ENCODE data around the gene OPRL1.
"Not testable (repeated sequence)": the region's sequence is repeated elsewhere in the genome, so short reads cannot be mapped to it uniquely, and the experiment has no call there.

The OPRL1 gene

DNA sequence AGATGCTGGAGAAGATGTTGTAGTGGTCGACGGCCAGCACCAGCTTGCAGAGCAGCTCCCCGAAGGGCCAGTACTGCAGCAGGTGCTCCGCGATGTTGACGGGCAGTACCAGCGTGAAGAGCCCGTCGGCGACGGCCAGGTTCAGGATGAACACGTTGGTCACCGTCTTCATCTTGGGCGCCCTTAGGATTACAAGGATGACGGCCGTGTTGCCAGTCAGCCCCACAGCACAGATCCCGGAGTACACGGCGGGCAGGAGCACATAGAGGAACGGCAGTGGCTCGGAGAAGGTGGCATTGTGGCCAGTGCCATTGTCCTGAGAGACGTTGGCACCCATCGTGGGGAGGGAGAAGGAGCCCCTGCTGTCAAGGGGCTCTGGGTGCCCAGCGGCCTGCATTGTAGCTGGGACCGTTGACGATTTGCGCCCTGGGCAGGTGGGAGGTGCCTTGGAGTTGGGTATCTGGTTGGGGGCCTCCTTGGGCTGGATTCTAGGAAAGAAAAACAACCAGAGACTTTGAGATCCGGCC, 26.6 kb downstream of the OPRL1 start:
- DNase-seq: no peak

DNA sequence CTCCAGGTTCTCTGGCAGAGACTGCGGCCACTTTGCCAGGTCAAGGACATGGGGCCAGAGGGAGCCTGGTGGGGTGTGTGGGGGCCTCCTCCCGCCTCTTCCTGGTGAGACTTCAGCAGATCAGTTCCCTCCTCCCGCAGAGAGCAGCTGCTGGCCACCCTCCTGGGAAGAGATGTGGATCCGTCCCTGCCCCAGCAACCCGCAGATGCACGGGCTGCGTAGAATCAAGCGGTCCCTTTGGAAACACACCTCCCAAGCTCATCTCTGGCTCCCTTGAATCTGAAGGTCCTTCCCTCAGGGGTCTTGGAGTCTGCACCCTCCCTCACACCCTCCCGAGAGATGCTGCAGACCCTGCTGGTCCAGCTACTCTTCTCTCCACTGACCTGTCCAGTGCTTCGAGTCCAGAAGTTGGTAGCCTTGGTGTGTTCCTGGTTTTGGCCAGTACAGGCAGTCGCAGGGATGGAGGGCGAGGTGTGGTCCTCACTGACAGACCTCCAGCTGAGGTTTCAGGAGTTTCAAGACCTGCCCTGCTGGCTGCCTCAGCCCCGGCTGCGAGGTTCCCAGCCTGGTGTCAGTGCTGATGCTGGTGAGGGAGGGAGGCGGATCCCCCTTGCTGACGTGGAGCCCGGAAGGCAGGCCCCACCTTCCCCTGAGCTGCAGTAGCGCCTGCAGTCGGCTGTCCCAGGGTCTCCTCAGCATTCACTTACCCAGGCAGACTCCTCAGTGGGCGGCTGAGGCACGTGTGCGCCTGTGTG, 27.3 kb downstream of the OPRL1 start, which contains the start of gene NPBWR2:
NPBWR2 (minus strand) TSS at position 585 of the 755 bp plus-strand sequence. CDS start 734 bp downstream, outside the sequence.
- no peak for DNase-seq

DNA sequence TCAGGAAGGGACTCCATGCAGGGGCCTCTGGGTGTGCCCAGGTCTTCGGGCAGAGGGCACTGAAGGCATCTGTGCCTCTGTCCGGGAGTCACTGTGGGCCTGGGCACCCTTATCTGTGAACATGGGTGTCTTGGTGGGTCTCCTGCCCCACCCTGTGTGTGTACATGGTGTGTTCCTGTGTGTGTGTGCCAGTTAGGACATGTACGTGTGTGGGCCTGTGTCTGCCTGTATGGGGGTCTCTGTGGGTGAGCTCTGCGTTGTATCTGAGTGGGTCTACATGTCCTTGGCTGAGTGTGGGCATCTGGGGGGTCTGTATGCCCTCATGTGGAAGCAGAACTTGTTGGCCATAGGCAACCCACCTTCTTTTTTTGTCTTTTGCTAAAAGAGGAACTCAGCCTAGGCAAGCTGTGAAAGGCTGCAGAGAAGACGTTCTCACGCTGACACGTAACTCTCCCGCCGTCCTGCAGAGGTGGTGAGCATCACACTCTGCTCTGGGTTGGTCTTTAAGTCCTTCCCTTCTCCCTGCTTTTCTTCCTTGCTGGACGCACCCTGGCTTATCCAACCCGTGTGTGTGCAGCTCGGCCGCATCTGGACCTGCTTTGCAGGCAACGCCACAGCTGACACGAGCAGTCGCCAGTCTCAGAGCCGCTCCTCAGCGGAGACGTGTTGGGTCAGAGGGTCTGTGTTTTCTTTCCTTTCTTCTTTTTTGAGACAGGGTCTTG, 28.0 kb downstream of the OPRL1 start:
- no peak for DNase-seq

DNA sequence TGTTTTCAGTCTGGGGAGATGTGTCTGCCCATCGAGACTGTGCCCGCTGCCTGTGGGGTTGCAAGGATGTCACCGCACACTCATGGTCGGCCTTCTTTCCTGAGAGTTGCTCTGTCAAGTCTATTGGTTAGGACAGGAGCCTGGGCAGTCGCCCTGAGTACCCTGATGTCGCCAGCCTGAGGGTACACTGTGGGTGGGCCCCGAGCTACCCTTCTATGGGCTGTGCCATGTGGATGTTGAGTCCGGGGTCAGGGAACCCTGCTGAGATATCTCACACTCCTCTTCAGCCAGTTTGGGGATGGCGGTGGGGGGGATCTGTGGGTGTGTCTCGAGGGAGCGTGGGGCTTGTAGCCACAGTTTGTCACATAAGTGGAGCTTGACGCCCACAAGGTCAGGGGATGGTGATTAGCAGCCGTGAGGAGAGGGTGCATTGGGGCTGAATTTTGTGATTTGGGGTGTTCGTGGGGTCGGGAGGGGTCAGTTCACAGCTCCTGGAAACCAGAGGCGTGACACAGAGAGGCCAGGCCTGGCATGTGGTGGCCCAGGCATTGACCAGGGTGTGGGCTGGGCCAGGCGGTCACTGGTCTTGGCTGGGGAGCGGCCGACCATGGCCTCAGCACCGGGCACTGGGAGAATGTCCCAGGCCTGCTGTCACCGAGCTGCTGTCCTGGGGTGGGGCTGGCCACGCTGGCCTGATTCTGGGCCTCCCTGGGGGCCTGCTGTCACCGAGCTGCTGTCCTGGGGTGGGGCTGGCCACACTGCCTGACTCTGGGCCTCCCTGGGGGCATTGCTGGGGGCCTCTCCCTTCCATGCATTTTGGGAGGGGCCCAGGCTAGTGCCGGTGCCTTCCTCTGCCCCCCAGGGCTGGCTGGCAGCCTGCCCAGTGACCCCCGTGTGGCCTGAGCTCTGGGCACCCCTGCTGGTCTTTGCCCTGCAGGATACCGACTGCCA, 29.1 kb downstream of the OPRL1 start:
- DNase-seq: no peak

DNA sequence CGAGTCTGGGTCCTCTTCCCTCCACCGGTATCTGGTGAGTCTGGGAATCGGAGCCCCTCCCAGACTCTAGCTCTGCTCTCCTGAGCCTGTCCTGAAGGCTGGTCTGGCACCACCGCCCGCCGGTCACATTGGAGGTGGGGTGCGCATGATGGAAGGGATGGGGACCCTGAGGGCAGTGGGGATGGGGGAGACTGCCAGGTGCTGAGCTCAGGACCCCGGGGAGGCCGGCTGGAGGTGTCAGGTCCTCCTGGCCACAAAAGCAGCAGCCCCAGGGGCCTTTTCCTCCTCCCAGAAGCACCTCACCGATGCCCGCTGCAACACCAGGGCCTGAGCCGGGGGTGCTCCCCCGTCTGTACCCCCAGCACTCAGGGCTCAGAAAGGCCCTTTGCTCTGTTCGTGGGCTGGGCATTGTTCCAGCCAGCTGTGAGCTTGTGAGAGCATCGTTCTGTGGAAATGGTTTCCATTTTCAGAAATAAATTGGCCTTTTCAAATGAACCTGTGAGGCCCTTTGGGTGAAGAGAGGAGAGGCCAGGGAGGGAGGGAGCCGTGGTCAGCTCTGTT, 30.0 kb downstream of the OPRL1 start:
- DNase-seq: no peak

DNA sequence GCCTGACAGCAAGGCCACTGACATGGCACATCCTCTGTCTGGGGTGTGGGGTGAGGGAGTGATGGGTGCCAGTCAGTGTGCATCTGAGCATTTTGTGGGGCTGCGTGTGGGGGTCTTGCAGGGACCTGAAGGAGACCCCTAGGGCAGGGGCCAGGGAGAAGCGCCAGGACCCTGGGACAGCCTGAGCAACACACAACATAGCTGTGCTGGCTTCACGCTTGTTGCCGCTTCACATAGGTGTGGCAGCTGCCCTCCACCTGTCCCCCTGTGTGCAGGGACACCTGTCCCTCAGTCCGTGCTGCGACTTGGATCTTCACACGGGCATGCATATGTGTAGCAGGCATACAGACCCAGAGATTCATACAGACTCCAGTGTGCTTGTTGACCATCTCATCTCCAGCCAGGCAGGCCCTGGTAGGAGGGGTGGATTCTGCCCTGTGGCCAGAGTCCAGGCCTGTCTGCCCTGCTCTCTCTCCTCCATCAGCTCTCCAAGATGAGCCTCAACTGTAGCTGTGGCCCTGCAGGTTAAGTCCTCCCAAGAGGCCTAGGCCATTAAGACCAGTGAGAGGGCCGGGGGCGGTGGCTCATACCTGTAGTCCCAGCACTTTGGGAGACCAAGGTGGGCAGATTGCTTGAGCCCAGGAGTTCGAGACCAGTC, 30.7 kb downstream of the OPRL1 start:
- DNase-seq: no peak

DNA sequence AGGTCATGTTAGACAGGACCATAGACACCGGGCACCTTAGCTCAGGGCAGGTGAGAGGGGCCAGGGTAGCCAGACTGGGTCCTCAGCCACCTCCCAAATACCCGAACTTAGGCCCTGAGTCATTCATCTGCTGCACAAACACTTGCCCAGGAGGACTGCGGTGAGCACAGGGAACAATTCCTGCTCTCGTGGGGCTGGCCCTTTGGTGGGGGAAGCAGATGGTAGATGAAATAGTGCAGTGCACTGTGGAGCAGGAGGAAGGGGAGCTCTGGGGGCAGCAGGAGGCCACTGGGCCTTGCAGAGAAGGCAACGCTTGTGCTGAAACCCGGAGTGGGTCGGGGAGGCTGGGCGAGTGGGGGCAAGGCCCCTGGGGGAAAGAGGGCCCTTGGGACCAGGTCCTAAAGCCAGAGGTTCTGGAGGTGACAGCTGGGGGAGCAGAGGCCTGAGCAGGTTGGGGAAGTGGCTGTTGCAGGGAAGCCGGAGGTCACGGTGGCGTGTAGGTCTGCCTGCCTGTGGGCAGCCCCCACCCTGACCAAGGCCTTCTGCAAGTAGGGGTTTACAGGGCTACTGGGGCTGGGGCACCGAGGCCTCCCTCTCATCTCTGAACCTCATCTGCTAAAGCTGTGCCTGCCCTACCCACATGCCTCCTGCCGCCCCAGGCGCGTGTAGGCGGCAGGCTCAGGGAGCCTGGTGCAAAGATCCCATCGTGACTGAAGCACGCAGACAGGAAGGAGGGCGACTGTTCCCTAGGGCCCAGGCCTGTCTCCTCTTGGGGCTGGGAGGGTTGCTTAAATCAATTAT, 32.2 kb downstream of the OPRL1 start:
- no peak for DNase-seq

DNA sequence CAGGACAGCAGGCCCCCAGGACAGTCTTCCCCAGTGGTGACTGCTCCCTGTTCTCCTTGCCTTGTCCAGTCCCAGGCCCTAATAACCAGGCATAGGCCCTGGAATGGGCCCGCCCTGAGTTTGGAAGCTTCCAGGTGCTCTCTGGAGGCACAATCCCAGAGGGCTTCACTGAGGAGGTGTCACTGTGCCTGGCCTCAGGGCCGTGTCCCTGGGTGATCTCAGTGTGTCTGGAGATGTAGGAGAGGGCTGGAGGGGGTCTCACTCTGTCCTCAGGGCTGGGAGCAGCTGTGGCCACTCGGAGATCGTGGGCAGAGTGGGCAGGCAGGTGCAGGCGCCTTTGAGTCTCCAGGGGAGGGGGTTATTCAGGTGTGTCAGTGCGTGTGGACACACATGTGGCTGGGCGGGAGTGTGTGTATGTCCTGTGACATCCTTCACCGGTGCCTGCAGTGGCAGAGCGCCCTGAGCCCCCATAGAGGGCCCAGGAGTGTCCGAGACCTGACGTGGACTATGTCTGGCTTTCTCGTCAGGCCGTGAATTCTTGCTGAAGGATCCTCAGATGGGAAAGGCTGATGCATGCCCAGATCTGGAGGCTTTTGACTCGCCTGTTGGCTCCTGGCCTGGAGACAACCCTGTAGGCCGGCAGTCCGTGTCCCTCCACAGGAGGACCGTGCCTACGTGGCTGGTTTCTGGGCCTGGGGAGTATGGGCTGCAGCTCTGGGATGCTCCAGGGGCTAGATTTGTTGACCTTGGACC, 33.0 kb downstream of the OPRL1 start:
- DNase-seq: no peak

DNA sequence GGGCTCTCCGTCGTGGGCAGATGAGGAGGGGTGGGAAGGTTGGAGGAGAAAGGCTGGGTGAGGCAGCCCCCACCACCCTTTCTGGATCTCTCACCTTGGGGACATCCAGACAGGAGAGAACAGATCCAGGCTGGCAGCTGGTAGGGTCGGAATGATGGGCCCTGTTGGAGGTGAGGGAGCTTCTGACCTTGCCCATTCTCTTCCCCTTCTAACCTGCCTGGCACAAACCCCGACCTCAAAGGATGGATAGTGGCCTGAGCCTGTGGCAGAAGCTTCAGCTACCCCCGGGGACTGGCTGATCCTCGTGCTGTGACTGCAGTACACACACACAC, 33.5 kb downstream of the OPRL1 start:
- DNase-seq: no peak

DNA sequence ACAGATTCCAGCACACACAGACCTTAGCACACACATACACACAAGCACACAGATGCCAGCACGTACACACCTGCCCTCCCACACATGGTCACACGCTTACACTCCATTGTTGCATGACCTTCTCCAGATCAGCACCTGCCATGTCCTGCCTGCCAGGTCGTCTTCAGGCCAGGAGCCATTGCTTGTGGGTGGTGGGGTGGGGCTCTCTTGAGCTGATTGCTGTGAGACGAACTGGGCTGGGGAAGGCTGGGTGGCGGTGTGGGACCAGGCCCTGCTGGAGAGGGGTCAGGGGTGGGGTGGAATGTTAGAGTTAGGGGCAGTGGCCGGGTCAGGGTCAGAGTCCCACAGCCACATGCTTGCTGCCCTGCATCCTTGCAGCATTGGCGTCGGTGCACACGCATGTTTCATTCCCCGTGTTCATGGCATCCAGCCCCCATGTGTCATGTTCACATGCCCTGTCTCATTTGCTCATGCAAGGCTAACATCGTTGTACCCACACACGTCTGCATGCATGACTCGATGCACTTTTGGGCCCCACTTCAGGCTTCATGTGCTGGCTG, 34.0 kb downstream of the OPRL1 start:
- no peak for DNase-seq

DNA sequence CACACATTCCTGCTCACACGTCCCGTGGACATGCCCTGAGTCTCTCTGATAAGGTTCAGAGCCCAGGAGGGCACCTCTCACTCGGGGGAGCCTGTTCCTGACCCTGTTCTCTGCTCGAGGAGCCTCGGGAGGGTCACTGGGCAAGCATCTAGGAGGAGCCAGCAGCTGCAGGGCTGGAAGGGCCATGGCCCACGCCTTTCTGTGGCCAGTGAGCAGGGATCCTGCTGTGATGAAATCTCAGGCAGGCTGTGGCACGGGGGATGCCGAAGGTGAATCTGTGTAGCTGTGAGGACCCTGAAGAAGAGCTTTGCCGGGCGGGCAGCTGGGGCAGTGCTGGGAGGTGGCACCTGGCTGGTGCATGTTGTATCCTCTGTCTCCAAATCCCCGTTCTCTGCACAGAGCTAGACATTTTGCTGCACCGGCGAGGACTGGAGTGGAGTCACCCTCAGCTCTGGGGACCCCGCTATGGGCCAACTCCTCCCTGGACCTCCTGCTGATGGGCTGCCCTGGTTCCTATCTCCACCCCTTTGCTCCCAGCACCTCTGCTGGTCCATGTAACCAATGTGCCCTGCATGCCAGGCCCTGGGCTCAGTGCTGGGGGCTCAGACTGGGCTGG, 34.6 kb downstream of the OPRL1 start:
- DNase-seq: no peak

DNA sequence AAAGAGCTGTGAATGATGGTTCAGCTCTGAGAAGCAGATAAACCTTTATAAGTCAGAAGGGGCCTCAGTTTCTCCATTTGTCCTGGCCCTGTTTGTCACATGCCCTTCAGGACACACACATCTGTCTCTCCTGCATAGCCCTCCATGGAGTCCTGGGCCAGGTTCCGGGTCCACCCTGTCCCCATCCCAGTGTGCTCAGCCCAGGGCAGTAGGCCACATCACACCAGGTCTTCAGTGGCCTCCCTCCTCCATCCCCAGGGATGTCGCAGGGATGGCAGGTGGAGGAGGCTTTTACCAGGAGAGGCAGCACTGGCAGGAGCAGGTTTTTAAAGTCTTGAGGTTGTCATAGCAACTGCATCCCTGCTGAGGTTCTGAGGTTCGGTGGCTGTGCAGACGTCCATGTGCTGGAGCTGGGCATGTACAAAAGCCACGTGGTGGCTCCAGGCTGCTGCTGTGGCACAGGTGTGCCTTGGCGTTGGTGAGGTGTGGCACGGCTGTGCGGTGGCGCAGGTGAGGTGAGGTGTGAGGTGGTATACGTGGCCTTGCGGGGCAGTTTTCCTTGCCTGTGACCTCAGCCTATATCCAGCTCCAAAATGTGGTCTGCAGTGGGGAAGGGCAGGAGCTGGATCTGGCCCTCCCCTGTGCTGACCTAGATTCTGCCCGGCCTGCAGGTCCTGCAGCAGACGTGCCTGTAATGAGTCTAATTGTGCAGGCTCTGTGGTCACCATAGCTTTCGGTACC, 35.5 kb downstream of the OPRL1 start:
- DNase-seq: peak; percentile 34

DNA sequence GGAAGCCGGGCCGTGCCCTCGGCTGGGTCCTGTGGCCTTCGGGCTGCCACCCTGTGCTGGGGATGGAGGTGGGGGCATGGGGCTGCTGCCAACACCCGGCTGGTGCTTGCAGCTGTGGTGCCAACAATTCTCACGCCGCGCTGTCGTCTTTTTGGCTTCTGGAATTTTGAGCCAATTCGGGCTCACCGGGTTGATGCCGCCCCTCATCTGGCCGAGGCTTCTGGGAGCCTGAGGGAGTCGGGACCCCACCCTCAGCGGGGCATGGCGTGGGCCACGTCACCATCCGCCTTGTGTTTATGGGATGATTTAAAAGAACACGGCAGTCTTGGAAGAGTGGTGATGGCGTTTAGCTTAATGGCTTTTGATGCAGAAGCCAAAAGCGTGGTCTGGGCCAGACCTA, 36.1 kb downstream of the OPRL1 start:
- no peak for DNase-seq

DNA sequence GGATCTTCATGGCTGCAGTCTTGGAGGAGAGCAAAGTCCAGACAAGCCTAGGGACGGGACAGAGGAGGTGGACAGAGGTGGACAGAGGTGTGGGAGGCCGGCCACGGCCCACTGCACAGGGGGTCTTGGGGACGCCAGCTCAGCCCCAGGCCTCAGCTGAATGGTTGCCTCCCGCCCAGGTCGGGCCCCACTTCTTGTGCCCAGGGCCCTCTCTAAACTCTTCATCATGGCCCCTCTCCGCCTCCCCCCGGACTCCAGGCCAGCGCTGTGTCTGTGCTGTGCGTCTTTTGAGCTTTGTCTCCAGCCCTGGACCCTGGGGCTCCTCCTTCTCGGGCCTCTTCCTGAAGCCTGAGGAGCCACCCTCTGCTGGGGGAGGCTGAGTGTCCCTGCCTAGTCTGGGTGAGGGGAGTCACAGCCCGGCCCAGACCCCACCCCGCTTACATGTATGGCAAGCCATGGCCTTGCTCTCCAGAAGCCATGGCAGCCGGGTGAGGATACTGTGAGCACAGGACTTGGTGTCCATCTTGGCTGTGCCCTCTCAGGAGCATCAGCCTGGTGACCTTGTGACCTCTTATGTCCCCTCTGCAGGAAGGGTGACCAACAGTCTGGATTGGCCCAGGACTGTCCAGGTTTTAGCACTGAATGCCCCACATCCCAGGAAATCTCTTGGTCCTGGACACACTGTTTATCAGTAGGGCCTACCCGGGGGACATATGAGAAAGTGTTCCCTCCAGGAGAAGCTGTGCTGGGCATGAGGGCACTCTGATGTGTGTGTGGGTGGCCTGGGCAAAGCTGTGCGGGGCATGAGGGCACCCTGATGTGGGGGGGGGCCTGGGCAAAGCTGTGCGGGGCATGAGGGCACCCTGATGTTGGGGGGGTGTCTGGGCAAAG, 36.9 kb downstream of the OPRL1 start:
- no peak for DNase-seq

DNA sequence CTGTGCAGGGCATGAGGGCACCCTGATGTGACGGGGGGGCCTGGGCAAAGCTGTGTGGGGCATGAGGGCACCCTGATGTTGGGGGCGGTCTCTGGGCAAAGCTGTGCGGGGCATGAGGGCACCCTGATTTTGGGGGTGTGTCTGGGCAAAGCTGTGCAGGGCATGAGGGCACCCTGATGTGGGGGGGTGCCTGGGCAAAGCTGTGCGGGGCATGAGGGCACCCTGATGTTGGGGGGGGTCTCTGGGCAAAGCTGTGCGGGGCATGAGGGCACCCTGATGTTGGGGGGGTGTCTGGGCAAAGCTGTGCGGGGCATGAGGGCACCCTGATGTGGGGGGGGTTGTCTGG, 37.5 kb downstream of the OPRL1 start:
- not testable (repeated sequence) for DNase-seq

DNA sequence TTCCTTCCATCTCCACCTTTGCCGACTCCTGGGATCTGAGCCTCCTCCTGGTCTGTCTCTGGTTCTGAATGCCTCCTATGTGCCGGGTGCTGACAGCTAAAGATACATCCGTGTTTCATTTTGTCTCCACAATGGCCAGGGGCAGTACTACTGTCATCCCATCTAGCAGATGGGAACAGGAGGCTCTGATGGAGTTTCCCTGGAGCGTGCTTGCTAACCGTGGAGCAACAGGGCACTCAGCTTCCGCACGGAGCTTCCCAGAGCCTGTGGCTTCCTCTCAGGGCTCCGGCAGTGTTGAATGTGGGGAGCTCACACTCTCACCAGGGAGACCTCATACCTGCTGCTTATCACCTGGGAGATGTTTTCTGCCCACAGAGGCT, 39.4 kb downstream of the OPRL1 start:
- DNase-seq: no peak

DNA sequence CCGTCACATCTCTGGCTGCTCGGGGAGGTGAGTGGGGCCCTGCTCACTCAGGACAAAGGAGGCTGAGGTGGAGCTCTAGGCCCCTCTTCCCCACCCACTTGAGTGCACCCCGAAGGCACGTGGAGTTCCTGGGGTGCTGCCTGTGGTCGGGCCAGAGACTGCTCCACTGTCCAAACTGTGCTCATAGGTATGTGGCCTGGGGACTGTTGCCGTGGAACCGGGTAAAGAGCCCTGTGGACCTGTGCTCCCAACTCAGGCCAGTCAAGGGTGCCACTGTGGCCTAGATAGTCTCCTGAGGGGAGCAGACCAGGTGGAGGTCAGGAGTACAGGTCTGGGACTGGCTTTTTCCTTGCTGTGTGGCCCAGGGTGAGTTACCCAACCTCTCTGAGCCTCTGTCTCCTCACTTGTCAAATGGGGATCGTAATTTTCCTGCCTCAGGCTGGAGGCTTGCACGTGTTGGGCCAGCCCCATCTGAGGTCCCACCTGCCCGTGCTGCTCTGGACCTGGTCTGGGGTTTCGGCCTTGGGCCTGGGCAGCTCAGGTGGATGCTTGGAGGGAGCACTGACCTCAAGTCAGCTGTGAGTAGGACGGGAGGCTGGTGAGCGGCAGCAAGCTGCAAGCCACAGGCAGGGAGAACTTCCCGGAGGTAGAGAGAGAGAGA, 39.9 kb downstream of the OPRL1 start:
- DNase-seq: no peak

DNA sequence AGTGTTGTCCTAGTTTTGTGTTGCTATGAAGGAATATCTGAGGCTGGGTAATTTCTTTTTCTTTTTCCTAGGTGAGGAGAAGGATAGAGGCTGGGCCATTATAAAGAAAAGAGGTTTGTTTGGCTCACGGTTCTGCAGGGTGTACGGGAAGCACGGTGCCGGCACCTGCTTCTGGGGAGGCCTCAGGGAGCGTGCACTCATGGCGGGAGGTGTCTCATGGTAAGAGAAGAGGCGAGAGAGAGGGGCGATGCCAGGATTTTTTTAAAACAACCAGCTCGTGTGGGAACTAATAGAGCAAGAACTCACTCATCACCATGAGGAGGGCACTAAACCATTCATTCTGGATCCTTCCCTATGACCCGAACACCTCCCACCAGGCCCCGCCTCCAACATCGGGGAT, 41.7 kb downstream of the OPRL1 start:
- no peak for DNase-seq

All from NCI-H146 (cell line).